Ishikawa (cell line): ENCODE data around the gene STX3.

Experiments
- CREB1 ChIP-seq: IDR thresholded peaks from 2 replicates; pipeline ENCODE4 v1.6.1; 2012; ENCODE audit warnings: low read depth
- EGR1 ChIP-seq: IDR thresholded peaks from 2 replicates; pipeline ENCODE4 v1.6.1; 2012
- EP300 ChIP-seq: IDR thresholded peaks from 2 replicates; pipeline ENCODE4 v1.6.1; 2012; ENCODE audit warnings: borderline replicate concordance
- FOXM1 ChIP-seq: IDR thresholded peaks from 2 replicates; pipeline ENCODE4 v1.6.1; 2012; ENCODE audit warnings: low read depth, borderline replicate concordance
- NFIC ChIP-seq: IDR thresholded peaks from 2 replicates; pipeline ENCODE4 v1.6.1; 2012
- RAD21 ChIP-seq: IDR thresholded peaks from 2 replicates; pipeline ENCODE4 v1.6.1; 2012; ENCODE audit warnings: low read depth
- REST ChIP-seq: IDR thresholded peaks from 2 replicates; pipeline ENCODE4 v1.6.1; 2012; ENCODE audit warnings: low read depth, mild to moderate bottlenecking
- TAF1 ChIP-seq: IDR thresholded peaks from 2 replicates; pipeline ENCODE4 v1.6.1; 2012; ENCODE audit warnings: low read depth, mild to moderate bottlenecking
- TCF12 ChIP-seq: IDR thresholded peaks from 2 replicates; pipeline ENCODE4 v1.6.1; 2012; ENCODE audit warnings: low read depth
- USF1 ChIP-seq: IDR thresholded peaks from 2 replicates; pipeline ENCODE4 v1.6.1; 2012
- YY1 ChIP-seq: IDR thresholded peaks from 2 replicates; pipeline ENCODE4 v1.6.1; 2012; ENCODE audit warnings: low read depth

GRCh38 chr11:59833602-59834001 lies 78.4 kb downstream of the STX3 start:
- TF ChIP-seq EP300 (no peak), REST (no peak), RAD21 (no peak), YY1 (no peak), FOXM1 (no peak), NFIC (no peak), EGR1 (no peak), TAF1 (no peak), CREB1 (no peak), USF1 (no peak), TCF12 (no peak)
